SK-N-SH (cell line): ENCODE measurements around the gene MACROD2.

Source experiments
- CTCF ChIP-seq: fragments of 200-600 bp; sonication (generic); IDR thresholded peaks from 2 replicates; pipeline ENCODE4 v1.6.1; 2017; ENCODE audit warnings: antibody characterized with exemption, mild to moderate bottlenecking, moderate library complexity
- EP300 ChIP-seq, 2 experiments: IDR thresholded peaks; 2 replicates each; pipeline versions ENCODE4 v1.4.0 to v1.6.1; 2012; ENCODE audit warnings: borderline replicate concordance in 1 of 2, low read depth in 1 of 2, low read length in 1 of 2
- FOSL2 ChIP-seq: IDR thresholded peaks from 2 replicates; pipeline ENCODE4 v1.4.0; 2012; ENCODE audit warnings: low read depth, mild to moderate bottlenecking, moderate library complexity, borderline replicate concordance
- FOXM1 ChIP-seq: IDR thresholded peaks from 2 replicates; pipeline ENCODE4 v1.4.0; 2012; ENCODE audit warnings: low read depth, mild to moderate bottlenecking
- MAX ChIP-seq: IDR thresholded peaks from 2 replicates; pipeline ENCODE4 v1.4.0; 2012; ENCODE audit warnings: low read depth
- NRF1 ChIP-seq: IDR thresholded peaks from 2 replicates; pipeline ENCODE4 v1.6.1; 2012; ENCODE audit warnings: low read depth, mild to moderate bottlenecking, low read length
- POLR2AphosphoS5 ChIP-seq: IDR thresholded peaks from 2 replicates; pipeline ENCODE4 v1.6.1; 2012; ENCODE audit warnings: low read depth, low read length
- SIN3A ChIP-seq: IDR thresholded peaks from 2 replicates; pipeline ENCODE4 v1.6.1; 2012; ENCODE audit warnings: low read depth, mild to moderate bottlenecking, low read length, moderate library complexity, borderline replicate concordance
- SMC3 ChIP-seq: IDR thresholded peaks from 2 replicates; pipeline ENCODE4 v1.6.1; 2012; ENCODE audit warnings: low read depth, low read length, improper control_type of control experiment
- TAF1 ChIP-seq: IDR thresholded peaks from 2 replicates; pipeline ENCODE4 v1.6.1; 2012; ENCODE audit warnings: low read depth, mild to moderate bottlenecking, low read length, moderate library complexity, borderline replicate concordance
- USF2 ChIP-seq: fragments of 150-350 bp; IDR thresholded peaks from 2 replicates; pipeline ENCODE4 v1.6.1; 2017; ENCODE audit warnings: antibody characterized with exemption, low read length, low read depth, borderline replicate concordance
- TF ChIP-seq, protein P1 (sequence below): IDR thresholded peaks from 2 replicates; pipeline ENCODE4 v1.4.0; 2012; ENCODE audit warnings: low read depth, borderline replicate concordance
- TF ChIP-seq, protein P2 (sequence below): IDR thresholded peaks from 2 replicates; pipeline ENCODE4 v1.6.1; 2012; ENCODE audit warnings: mild to moderate bottlenecking, low read depth, low read length, moderate library complexity

DNA sequence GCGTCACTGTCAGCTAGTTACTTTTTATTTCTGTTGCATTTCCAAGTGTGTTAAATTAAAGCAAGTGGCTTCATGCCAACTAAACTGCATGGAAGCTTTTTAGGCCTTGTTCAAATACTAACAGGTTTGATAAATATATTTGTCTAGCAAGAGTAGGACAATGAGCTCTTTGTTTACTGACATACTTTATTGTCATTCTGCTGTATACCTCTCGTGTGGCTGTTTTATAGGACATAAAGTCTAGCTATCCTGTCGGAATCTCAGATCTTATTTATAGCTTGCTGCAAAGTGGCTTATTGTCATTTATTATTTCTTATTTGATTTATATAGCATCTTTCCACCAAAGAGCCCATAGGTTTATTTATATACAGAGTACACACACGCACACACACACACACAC lies 1866.9 kb downstream of the MACROD2 start:
- TF ChIP-seq POLR2AphosphoS5, result no peak
- TF ChIP-seq FOXM1, result no peak
- TF ChIP-seq, protein P1, sequence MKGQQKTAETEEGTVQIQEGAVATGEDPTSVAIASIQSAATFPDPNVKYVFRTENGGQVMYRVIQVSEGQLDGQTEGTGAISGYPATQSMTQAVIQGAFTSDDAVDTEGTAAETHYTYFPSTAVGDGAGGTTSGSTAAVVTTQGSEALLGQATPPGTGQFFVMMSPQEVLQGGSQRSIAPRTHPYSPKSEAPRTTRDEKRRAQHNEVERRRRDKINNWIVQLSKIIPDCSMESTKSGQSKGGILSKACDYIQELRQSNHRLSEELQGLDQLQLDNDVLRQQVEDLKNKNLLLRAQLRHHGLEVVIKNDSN, result no peak
- no peak for TF ChIP-seq CTCF
- TF ChIP-seq SMC3, result no peak
- TF ChIP-seq, protein P2, sequence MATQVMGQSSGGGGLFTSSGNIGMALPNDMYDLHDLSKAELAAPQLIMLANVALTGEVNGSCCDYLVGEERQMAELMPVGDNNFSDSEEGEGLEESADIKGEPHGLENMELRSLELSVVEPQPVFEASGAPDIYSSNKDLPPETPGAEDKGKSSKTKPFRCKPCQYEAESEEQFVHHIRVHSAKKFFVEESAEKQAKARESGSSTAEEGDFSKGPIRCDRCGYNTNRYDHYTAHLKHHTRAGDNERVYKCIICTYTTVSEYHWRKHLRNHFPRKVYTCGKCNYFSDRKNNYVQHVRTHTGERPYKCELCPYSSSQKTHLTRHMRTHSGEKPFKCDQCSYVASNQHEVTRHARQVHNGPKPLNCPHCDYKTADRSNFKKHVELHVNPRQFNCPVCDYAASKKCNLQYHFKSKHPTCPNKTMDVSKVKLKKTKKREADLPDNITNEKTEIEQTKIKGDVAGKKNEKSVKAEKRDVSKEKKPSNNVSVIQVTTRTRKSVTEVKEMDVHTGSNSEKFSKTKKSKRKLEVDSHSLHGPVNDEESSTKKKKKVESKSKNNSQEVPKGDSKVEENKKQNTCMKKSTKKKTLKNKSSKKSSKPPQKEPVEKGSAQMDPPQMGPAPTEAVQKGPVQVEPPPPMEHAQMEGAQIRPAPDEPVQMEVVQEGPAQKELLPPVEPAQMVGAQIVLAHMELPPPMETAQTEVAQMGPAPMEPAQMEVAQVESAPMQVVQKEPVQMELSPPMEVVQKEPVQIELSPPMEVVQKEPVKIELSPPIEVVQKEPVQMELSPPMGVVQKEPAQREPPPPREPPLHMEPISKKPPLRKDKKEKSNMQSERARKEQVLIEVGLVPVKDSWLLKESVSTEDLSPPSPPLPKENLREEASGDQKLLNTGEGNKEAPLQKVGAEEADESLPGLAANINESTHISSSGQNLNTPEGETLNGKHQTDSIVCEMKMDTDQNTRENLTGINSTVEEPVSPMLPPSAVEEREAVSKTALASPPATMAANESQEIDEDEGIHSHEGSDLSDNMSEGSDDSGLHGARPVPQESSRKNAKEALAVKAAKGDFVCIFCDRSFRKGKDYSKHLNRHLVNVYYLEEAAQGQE, result no peak
- TF ChIP-seq EP300 (IDR thresholded peaks at IDR 0.05; ENCODE audit: borderline replicate concordance in 1 of 2, low read depth in 1 of 2, low read length in 1 of 2), result no peak
- no peak for TF ChIP-seq NRF1
- TF ChIP-seq USF2, result no peak
- TF ChIP-seq TAF1, result no peak
- TF ChIP-seq MAX, result no peak
- TF ChIP-seq FOSL2, result no peak
- TF ChIP-seq SIN3A, result no peak
